Activated CD4-positive, alpha-beta T cell treated with anti-CD3 and anti-CD28 coated beads for 1 hour (primary cell): ENCODE results near the gene HS6ST2.

Experiments
- DNase-seq: peaks from one replicate; pipeline ENCODE4 v3.0.0-alpha.2; 2020

Gene HS6ST2

DNA sequence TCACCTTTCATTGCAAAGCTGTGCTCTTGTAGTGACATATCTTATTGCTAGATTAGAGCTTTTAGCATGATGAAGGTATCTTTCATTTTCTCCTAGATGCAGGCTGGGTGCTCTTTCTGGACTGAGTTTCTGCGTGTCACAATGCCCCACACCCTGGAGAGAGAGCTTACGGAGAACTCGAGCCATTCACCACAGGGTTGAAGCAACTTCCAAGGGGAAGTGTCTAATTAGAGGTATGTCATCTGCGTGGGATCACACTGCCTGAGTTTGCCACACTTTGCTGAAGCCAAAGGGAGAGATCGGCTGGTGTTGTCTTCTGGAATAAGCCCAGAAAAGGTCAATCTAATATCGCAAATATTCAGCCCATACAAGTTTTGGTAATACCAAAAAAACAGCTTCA lies 290.3 kb downstream of the HS6ST2 start:
- no peak for DNase-seq

DNA sequence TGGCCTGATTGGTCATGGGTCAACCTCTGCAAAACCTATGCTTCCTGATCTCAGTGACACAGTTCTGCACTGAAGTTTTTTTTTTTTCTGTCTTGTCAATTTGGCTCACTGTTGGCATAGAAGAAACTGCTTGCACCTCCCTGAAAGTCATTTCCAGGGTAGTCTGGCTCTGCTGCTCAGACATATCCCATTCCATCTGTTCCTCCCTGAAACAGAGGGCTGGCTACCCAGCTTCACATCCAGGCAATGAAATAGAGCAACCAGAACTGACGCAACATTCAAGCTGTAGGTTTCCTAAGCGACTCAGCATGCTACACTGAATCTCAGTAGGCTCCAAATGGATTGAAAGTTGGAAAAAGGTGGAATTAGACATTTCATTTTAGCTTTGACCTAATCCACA lies 292.8 kb downstream of the HS6ST2 start:
- no peak for DNase-seq

DNA sequence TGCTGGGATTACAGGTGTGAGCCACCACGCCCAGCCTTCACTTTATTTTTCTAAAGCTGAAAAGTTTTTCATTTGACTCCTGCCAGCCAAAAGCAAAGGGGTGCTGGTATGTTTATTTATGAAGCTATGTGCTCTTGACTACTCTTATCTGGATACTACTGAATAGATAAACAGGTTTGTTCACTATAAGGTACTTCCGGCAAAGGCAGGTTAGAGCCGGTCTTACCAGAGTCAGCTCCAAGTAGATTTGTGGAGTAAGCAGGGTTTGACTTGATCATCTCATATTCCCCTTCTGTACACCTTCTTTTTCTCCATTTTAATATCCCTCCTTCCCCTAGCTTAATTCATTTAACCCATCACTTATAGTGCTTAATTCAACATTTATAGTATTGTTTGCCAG lies 294.2 kb downstream of the HS6ST2 start:
- no peak for DNase-seq

DNA sequence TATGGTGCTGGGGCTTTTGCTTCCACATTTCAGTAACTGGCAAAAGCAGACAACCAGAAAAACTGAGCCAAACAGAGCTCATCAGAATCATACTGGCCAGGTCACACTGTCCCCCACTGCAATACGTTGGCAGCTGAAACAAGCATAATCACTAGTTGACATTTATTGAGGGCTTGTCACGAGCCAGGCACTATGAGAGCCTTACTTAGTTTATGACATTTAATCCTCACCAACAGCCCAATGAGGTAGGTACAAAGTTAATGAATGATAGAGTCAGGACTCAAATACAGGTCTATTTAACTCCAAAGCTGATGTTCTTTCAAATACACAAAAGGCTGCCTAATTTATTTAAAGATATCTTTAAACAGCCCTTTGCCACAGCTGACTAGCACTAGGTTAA lies 295.6 kb downstream of the HS6ST2 start:
- no peak for DNase-seq

DNA sequence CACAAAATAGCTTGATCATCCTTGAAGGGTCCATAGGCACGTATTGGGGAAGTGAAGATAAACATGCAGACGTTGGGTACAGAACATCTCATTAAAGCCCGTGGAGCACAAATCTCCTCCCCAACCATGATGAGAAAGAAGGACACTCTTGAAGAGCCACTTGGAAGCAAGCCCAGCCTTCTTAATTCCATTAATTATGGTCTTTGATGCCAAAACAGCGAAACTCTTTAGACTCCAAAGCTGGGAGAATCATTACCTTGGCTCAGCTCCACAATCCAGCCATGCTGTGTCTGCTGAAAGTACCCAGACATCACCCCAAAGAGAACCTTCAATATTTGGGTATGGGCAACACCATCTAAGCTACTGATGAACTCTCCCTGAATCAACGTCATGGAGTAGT lies 300.6 kb downstream of the HS6ST2 start:
- no peak for DNase-seq

DNA sequence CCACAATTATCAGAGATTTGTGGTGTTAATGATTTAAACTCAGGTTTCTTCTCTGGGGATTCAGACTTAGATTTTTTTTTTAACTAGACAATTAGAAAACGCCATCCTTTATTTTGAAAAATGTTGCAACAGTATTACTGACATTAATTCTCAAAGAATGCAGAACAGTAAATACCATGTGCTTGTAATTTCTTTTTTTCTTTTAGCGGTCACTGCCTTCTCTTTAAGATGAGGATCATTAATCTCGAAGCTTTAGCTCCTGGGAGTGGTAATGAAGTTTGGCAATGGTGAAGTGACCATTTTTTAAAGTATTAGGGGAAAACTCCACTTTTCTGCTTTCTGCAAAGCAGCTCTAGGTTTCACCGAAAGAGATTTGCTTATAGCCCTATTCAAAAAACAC lies 305.6 kb downstream of the HS6ST2 start:
- no peak for DNase-seq

DNA sequence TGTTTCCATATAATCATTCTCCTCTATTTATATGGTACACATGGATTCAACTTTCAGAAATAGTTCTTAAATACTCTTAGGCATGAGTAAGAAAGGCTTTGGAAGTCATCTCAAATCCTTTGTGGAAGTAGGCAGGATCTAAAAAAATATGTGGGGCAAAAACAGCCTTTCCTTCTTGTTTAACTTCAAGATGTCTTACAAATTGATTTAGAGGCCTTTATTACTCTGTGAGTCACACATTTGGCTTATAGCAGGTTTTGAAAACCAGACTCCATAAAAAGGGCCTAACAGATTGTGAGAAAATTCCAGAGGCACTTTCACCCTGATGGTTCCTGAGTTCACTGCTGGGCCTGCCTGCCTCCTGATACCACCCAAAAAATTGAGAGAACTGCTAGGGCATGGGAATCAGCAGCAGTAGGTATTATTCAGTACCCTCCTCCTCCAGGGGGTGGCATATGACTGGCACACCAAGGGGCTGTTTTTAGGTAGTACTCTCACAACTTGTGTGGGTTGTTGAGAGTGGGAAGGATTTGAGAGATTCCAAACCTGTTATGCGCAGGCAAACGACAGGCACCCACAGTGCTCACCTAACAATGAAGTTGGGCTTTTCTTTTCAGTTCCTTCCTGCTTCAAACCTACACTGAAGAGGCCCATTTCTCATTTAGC lies 306.9 kb downstream of the HS6ST2 start:
- DNase-seq, result no peak

DNA sequence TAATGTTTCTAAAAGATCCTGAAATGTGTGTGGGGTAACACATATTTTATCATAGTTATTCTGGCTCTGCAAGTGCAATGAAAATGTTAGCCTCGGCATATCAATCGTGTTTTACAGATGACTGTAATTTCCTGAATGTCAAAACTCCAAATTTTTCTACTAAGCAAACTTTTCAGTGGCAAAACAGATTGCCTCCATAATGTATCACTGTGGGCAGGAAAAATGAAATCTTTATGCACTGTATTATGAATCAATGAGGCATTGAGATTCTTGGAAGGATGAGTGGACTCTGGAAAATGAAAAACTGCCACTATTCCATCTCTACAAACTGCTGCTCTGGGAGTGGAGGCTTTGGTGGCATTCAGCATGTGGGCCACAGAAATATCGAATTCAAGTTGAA lies 309.5 kb downstream of the HS6ST2 start:
- DNase-seq, result no peak

DNA sequence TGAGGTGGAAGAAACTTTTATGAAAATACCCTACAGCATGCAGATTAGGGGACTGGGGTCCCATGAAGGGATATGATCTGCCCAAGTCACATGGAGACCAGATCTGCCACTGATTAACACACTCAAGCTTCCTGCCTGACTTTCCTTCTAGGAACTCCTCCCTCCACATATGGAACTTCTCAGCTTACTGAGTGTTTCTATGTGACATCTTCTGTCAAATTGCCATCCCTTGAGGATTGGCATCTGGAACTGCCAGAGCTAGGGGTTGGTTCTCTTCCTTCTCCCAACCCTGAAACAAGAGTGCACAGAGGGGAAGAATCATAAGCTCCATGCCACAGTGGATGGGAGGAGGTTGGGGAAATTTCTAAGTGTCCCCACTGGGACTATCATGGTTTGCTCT lies 319.0 kb downstream of the HS6ST2 start:
- no peak for DNase-seq

DNA sequence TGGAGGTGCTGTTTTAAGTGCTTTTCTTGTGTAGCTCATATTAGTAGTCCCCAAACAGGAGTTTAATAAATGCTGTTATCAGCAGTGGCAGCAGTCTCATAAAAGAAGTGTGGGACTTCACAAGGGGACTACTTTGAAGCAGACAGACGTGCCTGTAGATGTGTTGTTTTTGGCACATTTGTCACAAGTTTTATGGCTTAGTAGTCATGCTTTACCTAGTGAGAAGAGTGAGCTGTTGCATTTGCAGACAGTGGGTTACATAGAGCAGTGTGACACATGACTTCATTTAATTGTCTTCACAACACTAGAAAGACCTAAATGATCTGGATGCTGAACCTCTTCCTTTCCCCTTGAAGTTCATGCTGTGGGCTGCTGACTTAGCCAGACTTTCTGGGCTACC lies 320.1 kb downstream of the HS6ST2 start:
- DNase-seq, result no peak

DNA sequence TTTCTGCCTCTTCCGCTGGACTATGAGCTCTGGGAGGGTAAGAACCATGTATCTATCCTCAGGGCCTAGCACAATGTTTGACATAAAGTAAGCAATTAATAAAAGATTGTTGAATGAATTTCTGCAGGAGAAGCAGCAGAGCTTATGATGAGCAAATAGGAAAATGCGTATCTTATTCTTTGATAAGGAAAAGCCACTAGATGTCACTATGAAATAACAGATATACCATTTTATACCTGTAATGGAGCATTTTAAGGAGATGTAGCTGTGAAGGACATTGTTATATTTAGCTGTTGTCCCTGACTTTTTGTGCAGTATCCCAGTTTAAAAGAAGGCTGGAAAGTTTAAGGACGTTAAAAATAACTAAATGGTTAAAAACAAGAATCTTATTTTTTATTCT lies 322.3 kb downstream of the HS6ST2 start:
- DNase-seq, result no peak

DNA sequence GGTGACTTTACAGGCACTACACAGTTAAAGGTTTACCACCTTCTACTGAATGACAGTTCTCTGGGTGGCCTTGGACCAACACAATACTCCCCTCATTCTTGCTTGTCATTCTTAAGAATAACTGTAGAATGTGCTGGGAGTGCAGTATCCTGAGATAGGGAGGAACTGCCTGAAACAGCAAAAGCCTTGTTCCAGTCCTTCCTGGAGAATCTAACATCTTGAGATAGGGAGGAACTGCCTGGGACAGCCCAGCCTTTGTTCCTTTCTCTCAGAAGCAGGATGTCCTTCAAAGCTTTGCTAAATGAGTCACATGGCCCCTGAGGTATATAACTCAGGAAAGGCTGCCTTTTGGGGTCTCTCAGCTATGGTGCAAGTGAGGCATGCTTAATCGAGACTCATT lies 323.9 kb downstream of the HS6ST2 start:
- no peak for DNase-seq

DNA sequence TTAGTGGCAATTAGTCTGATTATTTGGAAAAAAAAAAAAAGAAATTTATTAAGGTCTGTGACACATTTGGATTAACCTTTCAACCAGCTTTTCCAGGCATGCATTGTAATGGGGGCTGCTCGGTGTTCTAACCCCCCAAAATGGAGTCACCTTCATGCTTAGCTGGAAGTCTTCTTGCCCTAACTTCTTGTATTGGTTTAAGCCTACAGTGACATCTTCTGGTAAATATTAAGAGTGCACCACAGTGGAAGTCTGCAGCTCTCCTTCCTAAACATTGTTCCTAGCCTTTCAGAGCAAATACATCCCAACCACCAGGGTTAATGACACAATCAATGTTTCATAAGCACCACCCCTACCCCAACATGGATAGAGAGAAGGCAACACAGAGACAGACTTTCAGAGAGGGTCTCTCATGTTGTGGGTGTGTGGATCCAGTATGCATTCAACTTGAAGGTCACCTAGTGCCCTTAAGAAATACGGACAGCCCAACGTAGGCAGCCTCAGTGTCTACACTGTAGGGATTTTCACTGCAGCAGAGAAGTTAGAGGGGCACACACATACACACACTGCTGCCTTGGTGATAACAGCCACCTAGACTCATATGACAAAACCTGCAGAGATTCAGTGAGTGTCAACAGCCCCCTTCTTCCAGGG lies 326.7 kb downstream of the HS6ST2 start:
- DNase-seq, result no peak

DNA sequence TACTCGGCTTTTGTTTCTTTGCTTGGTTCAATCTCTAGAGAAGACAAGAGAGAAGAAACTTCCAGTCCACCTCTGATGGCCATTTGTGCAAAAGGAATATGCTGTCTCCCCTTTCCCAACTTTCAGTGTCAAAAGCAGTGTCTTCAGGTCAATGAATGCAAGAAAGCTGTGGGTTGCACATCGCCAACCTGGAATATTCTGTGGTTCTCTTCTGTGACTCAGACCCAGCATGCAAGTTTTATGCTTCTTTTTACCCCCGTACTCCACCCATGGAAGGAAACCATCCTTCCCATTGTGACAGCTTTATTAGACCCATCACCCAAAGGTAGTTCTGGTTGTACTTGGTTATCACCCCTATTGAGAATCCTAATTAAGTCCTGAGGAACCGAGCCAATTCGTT lies 334.0 kb downstream of the HS6ST2 start:
- no peak for DNase-seq

DNA sequence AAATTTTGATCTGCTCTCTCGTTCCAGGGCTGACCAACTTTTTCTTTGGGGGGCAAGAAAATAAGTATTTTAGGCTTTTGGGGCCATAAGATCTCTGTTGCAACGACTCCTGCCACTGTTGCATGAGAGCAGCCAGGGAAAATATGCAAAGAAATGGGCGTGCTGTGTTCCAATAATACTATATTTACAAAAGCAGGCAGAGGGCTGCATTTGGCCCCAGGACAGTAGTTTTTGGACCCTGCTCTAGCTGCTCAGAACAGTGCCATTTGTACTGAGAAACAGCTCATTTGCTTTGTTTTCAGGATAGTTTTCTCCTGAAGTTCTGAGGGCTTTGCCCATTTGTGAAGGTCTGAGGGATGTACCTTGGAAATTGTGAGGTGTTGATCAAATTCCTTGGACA lies 334.5 kb downstream of the HS6ST2 start:
- DNase-seq, result no peak

DNA sequence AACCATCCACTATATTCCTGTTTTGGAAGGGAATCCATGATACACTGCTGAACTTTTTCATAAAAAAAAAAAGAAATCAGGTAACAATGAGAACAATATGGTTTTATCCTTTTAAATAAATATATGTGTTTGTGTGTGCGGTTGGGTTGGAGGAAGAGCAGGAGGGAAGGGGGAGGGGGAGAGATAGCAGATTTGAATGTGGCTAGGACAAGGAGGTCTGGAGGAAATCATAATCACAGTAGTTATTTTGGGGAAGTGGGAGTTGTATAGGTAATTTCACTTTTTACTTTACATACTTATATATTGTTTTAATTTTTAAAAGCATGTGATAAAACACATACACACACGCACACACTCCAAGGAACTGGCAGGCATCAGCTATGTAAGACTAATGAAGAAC lies 335.1 kb downstream of the HS6ST2 start:
- no peak for DNase-seq

DNA sequence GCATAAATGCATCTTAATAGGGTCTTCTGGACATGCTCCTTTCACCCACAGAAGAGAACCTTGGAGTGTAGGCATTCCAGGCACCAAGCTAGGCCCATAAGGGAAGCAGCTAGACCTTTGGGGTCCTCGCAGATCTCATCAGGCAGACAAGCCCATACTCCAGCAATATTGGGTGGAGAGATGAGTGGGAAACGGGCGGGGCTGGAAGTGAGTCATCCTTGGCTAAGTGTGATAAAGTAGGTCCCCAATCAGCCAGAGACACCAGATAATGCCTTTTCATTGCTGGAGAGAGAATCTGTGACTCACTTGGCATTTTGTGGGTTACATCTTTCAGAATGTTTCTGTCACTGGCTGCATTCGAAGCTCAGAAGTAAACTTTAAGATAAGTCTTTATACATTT lies 336.3 kb downstream of the HS6ST2 start:
- DNase-seq, result no peak

DNA sequence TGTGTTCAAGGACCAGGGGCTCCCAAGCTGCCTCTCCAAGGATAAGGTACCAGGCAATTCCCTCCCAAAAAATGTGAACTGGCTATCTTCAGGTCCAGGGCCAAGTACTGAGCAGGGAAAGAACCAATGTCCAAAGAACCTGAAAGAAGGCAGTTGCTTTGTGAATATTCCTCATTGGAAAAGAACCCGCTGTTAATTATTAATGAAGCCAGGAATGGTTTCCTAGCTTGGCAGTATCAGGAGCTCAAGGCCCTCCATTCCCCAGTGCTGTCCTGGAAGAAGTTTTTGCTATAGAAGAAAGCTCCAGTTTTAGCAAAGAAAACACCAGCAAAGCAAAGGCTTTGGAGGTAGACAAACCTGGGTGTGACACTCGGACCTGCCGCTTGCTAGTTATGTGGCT lies 339.6 kb downstream of the HS6ST2 start:
- no peak for DNase-seq

DNA sequence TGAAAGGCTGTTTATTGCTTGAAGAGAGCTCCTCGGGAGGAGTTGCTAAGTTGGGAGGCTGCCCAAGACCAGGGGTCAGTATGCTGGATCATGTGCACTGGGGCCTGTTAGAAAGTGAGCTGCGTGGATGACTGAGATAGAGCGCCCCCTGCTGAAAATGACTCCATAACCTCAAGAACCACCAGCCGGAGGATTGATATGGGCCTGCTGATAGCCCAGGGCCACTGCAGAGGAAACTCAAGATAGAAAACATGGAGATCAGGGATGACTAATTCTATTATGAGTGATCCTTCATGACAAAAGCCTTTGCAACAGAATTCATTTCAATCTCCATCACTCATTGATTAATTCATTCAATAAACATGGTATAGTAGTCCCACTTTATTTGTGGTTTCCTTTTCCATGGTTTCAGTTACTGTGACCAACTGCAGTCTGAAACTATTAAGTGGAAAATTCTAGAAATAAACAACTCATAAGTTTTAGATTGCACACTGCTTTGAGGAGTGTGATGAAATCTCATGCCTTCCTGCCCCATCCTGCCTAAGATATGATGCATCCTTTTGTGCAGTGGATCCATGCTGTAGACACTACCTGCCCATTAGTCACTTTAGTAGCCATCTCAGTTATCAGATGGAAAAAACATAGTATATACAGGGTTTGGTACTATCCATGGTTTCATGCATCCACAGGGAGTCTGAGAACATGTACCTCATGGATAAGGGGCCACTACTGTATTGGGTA lies 342.9 kb downstream of the HS6ST2 start:
- DNase-seq, result no peak

DNA sequence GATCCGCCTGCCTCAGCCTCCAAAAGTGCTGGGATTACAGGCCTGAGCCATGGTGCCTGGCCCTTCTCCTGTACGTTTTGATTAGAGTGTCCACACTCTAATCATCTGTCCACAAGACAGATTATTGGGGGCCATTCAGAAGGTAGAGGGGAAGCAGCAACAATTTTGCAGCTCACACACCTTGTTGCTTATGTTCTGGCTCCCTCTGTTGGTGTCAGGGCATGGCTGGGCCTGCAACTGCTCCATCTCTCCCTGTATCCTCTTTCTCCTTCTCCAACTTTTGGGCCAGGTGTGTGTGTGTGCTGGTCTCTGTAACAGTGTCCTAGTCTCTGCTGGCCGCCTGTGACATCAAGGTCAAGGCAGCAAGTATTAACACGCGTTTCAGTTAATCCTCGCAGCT lies 344.1 kb downstream of the HS6ST2 start:
- DNase-seq, result no peak

DNA sequence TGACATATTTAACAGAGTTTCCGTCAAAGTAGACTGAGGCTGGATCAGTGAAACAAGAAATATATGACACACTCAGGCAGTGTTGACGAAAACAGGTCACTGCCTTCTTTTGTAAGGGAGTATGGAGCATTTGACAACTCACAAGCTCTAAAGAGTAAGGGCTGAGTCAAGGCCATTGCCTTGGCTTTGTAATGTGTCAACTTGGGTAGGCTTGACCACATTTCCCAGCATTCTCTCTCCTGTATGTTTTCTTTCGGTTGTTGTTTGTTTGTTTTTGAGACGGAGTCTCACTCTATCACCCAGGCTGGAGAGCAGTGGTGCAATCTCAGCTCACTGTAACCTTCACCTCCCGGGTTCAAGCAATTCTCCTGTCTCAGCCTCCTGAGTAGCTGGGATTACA lies 344.6 kb downstream of the HS6ST2 start:
- DNase-seq, result no peak

DNA sequence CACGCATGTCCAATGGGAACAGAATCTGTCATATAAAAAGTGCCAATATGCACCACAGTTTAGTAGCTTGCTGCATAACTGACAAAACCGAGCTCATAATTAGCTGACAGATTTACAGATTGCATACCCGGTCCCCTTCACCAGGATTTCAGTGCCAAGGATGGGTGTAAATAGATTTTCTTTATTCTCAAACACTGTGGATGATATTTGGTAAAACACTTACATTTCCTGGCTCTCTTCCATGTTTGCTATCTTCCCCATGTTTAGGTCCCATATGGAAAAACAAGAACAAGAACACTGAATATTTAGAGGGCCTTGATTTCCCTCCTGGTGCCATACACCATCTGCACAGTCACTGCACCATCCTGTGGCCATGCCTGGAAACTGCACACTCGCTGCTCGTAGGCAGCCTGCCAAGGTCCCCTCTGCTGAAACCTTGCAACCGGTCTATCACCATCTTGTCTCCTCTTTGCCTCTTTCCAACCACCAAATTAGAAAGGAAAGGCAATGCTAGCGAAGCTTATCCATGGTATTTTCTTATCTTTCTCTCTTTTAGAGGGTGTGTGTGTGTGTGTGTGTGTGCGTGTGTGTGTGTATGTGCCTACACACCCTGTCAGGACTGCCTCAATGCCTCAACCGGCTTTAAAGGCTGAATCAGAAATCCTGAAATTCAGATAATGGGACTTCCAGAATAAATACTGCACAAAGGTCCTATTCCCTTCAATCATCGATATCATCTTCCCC lies 345.4 kb downstream of the HS6ST2 start:
- DNase-seq, result peak; percentile 10

DNA sequence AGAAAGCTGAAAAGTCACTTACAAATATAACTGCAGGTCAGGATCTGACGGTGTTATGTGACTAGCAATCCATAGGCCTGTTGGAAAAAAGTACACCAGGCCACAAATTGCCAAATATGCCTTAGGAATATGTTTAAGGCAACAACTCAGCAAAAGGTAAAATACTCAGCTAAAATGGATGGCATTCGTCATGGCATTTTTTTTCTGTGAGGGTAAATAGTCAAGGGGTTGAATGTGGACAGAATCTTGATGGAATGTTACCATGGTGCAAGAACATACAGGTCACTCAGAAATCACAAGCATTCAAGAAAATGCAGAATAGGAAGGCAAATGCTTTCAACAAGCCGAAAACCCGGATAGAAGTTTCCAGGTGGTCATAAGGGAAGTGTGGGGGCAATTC lies 347.9 kb downstream of the HS6ST2 start:
- no peak for DNase-seq

DNA sequence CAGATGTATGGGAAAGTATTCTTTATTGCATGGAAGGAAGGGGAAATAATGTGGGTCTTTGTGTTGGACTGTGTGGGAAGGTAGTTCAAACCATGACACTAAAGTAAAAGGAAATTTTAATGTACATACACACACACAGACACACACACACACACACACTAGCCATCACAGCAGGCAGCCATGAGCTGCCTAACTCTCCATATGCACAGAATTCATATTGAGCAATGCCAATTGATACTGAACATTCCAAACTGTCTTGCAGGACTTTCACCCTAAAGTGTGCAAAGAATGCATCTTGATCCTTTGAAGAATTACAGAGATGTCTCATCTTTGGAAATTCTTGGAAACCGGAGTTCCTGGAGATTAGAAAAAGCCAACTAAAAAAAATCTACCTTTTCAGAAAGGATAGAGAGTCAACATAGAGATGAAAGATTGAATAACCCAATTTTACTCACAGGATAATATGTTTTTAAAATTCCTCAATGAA lies 349.0 kb downstream of the HS6ST2 start:
- no peak for DNase-seq
